Spleen (tissue), 11 donors: Measurements from ENCODE around the gene RGS2. TPM values are rescaled to one million over a fixed set of nuclear protein-coding genes. Genes with fewer than 3 reads are reported as not detected.

Experiments
- DNase-seq: peaks from one replicate; pipeline ENCODE4 v3.0.0-alpha.2; 2020
- H3K27ac ChIP-seq, 8 donors: fragments of 200-600 bp; sonication (generic) in 7 of 8; 1 replicate in 4 of 8; 2 replicates in 4 of 8; pipeline versions ENCODE4 v1.5.0 to v1.8.0; 2016 to 2021; ENCODE audit warnings: inconsistent platforms in 4 of 8, mild to moderate bottlenecking in 4 of 8, moderate library complexity in 1 of 8
- H3K27me3 ChIP-seq, 7 donors: fragments of 200-600 bp; sonication (generic) in 6 of 7; replicated peaks in 1 of 7; 1 replicate in 4 of 7; 2 replicates in 3 of 7; pipeline versions ENCODE4 v1.5.0 to v1.8.0; 2016 to 2021; ENCODE audit warnings: inconsistent platforms in 3 of 7, mild to moderate bottlenecking in 1 of 7
- H3K36me3 ChIP-seq, 6 donors: fragments of 200-600 bp; sonication (generic) in 5 of 6; 1 replicate in 4 of 6; 2 replicates in 2 of 6; pipeline versions ENCODE4 v1.5.0 to v1.8.0; 2016 to 2021; ENCODE audit warnings: inconsistent platforms in 2 of 6
- H3K4me1 ChIP-seq, 6 donors: fragments of 200-600 bp; sonication (generic) in 5 of 6; 1 replicate in 3 of 6; 2 replicates in 3 of 6; pipeline versions ENCODE4 v1.5.0 to v1.8.0; 2016 to 2021; ENCODE audit warnings: inconsistent platforms in 3 of 6
- H3K4me3 ChIP-seq, 8 donors: fragments of 200-600 bp; sonication (generic) in 7 of 8; 1 replicate in 4 of 8; 2 replicates in 4 of 8; pipeline versions ENCODE4 v1.5.0 to v1.8.0; 2016 to 2021; ENCODE audit warnings: inconsistent platforms in 4 of 8, mild to moderate bottlenecking in 4 of 8, moderate library complexity in 2 of 8
- H3K9me3 ChIP-seq, 8 donors: fragments of 200-600 bp; sonication (generic) in 7 of 8; 1 replicate in 4 of 8; 2 replicates in 4 of 8; pipeline versions ENCODE4 v1.5.0 to v1.8.0; 2016 to 2021; ENCODE audit warnings: inconsistent platforms in 4 of 8
- POLR2A ChIP-seq, 3 donors: fragments of 450-650 bp; IDR thresholded peaks; one replicate each; pipeline ENCODE4 v1.5.1; 2017; ENCODE audit warnings: antibody characterized with exemption in 3 of 3, mild to moderate bottlenecking in 1 of 3
- POLR2AphosphoS5 ChIP-seq, 3 donors: sonication (generic); formaldehyde crosslinking; IDR thresholded peaks; one replicate each; pipeline ENCODE4 v1.5.1; 2017; ENCODE audit warnings: antibody characterized with exemption in 3 of 3
- WGBS, 5 donors: extraction: QIAGEN DNeasy Blood & Tissue Kit in 3 of 5; methylation state at CpG; one replicate each; pipeline versions ENCODE4 v1.1.5 to v1.1.7; 2013 to 2018; 5-methylcytosine and 5-hydroxymethylcytosine counted together
- intact Hi-C: fragments of 100-400 bp; cut with DNase I; formaldehyde crosslinking; loops from one replicate; pipeline ENCODE4 v1.15.0; 2023; ENCODE audit warnings: low total_unique reads
- polyA plus RNA-seq, 3 donors: library from polyadenylated mRNA; stranded (reverse); fragments of 200-250 nt; gene quantifications; one replicate each; pipeline ENCODE4 v1.2.1, GENCODE V29; 2013
- total RNA-seq, 7 donors: library from RNA; depleted of rRNA in 3 of 7; stranded (reverse); fragments of >200 nt in 3 of 7; fragmentation: NEBNext Ultra II Directional in 4 of 7; extraction: Animal tissue kit (Norgen Biotek cat#: 25700) in 4 of 7; gene quantifications; one replicate each; pipeline versions ENCODE4 v1.1.0 to v1.2.1, GENCODE V29; 2016 to 2021
- TF ChIP-seq, protein P1 (sequence below), 11 experiments: fragments of 200-600 bp in 7 of 11; fragments of 450-650 bp in 4 of 11; sonication (generic) in 4 of 11; IDR thresholded peaks in 8 of 11; conservative IDR thresholded peaks in 3 of 11; 1 replicate in 7 of 11; 2 replicates in 4 of 11; pipeline versions ENCODE4 v1.4.0 to v1.8.0; 2016 to 2021; ENCODE audit warnings: antibody characterized with exemption in 11 of 11, inconsistent platforms in 4 of 11, mild to moderate bottlenecking in 1 of 11
- donor health status: healthy with polysubstance abuse.
- donor health status: DM: no; HTN: no; CAD: no; lungs with moderate emphysema.
- donor health status: DM: no; HTN: no; CAD: no.
- donor health status: Bipolar disorder and iron deficiency.
- donor health status: healthy.
- donor health status: DM: no; HTN: no; CAD: no.
- donor health status: DM: yes; HTN: yes; CAD: no.

Gene RGS2
- total and polyA plus RNA-seq, 10 donors: 56.9 to 377 (median 171) TPM

DNA sequence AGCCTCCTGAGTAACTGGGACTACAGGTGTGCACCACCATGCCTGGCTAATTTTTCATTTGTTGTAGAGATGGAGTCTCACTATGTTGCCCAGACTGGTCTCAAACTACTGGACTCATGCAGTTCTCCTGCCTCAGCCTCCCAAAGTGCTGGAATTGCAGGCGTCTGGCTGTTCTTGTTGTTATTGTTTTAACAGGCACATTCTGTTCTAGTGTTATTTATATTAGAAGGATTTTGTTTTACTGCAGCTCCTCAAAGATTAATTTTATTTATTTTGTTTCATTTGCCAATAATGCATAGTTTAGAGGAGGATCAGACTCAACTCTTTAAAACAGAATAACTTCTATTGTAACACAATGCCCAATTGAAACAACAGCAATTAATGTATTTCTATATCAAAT, 35.5 kb downstream of the RGS2 start:
- TF ChIP-seq POLR2A (IDR thresholded peaks at IDR 0.05) (no peak), POLR2AphosphoS5 (IDR thresholded peaks at IDR 0.05) (no peak)
- TF ChIP-seq, protein P1, sequence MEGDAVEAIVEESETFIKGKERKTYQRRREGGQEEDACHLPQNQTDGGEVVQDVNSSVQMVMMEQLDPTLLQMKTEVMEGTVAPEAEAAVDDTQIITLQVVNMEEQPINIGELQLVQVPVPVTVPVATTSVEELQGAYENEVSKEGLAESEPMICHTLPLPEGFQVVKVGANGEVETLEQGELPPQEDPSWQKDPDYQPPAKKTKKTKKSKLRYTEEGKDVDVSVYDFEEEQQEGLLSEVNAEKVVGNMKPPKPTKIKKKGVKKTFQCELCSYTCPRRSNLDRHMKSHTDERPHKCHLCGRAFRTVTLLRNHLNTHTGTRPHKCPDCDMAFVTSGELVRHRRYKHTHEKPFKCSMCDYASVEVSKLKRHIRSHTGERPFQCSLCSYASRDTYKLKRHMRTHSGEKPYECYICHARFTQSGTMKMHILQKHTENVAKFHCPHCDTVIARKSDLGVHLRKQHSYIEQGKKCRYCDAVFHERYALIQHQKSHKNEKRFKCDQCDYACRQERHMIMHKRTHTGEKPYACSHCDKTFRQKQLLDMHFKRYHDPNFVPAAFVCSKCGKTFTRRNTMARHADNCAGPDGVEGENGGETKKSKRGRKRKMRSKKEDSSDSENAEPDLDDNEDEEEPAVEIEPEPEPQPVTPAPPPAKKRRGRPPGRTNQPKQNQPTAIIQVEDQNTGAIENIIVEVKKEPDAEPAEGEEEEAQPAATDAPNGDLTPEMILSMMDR (IDR thresholded peaks at IDR 0.05 in 8 of 11, conservative IDR thresholded peaks at IDR 0.05 in 3 of 11): no peak
- Histone ChIP-seq H3K4me3 (no peak overlapping the region), H3K9me3 (no peaks in the 10 kb centered on the region), H3K36me3 (no peaks in the 10 kb centered on the region), H3K4me1 (peaks cover 0 to 4% (median 0%) of the 10 kb centered on the region in 6 donors), H3K27me3 (no peaks in the 10 kb centered on the region), H3K27ac (no peak overlapping the region)
- 94 to 97% (median 95%) methylated on average over 1 of the region's 1 CpG for WGBS, 5 donors
- intact Hi-C loops: no loop called here
- no peak for DNase-seq

DNA sequence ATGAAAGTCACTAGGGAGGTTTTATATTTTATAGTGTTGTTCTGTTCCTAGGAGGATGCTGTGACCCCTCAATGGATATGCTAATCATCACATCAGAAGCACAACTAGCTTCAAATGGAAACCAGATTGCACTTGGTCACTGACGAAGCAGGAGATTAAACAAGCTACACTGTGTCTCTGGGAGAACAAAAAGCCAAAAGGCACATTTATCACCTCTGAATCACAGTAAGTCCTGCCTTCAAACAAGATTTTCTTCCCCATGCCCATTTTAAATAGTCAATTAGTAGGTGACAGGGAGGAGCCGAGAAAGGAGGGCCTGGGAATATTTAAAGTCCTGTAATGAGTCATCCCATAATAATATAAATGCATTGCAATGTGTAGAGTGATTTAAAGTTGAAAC, 38.1 kb downstream of the RGS2 start:
- no peak for DNase-seq
- intact Hi-C loops: no loop called here
- Histone ChIP-seq H3K9me3 (no peaks in the 10 kb centered on the region), H3K4me3 (no peak overlapping the region), H3K27ac (no peak overlapping the region), H3K27me3 (no peaks in the 10 kb centered on the region), H3K36me3 (no peaks in the 10 kb centered on the region), H3K4me1 (peaks cover 0 to 4% (median 0%) of the 10 kb centered on the region in 6 donors)
- no peak for TF ChIP-seq POLR2A (IDR thresholded peaks at IDR 0.05)
- TF ChIP-seq, protein P1 (IDR thresholded peaks at IDR 0.05 in 8 of 11, conservative IDR thresholded peaks at IDR 0.05 in 3 of 11): no peak
- TF ChIP-seq POLR2AphosphoS5 (IDR thresholded peaks at IDR 0.05): no peak
- WGBS, 5 donors: 86 to 97% (median 89%) methylated on average over 2 of the region's 2 CpGs

DNA sequence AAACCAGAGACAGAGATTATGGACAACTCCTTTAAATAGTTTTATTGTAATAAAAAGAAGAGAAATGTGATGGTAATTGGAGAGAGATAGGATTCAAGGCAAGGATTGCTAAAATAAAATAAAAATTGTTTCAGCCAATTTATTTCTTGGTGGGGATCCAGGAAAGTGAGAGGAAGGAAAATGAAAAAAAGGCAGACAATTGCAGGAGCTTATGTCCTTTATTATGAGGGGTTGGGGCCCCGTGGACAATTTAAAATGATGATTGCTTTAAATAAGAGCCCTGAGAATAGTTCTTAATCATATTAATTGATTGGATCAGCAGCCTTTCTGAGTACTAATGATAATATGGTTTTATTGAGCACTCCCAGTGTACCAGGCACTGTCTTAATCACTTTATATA, 40.2 kb downstream of the RGS2 start:
- H3K36me3 ChIP-seq: no peaks in the 10 kb centered on the region
- no peak for DNase-seq
- H3K4me1 ChIP-seq: peaks cover 0 to 4% (median 0%) of the 10 kb centered on the region in 6 donors
- 24 to 69% (median 41%) methylated on average over 1 of the region's 1 CpG for WGBS, 5 donors
- H3K4me3 ChIP-seq: no peak overlapping the region
- H3K9me3 ChIP-seq: no peaks in the 10 kb centered on the region
- H3K27ac ChIP-seq: no peak overlapping the region
- H3K27me3 ChIP-seq: no peaks in the 10 kb centered on the region
- no peak for TF ChIP-seq POLR2AphosphoS5 (IDR thresholded peaks at IDR 0.05)
- no peak for TF ChIP-seq POLR2A (IDR thresholded peaks at IDR 0.05)
- intact Hi-C loops: no loop called here

DNA sequence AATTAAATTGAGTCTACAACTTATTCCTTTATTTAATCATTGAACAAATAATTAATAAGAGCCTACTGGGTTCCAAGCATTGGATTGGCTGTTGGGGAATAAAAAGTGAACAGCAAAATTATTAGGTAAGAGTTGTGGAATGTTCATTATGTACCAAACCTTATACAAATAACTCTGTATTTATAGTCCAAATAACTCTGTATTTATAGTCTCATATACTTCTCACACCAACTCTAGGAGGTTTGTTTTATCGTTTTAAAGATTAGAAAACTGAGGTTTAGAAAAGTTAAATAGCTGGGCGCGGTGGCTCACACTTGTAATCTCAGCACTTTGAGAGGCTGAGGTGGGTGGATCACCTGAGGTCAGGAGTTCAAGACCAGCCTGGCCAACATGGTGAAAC, 40.6 kb downstream of the RGS2 start:
- no peaks in the 10 kb centered on the region for H3K9me3 ChIP-seq
- no peak for DNase-seq
- H3K27ac ChIP-seq: no peak overlapping the region
- H3K27me3 ChIP-seq: no peaks in the 10 kb centered on the region
- WGBS, 5 donors: 77 to 95% (median 93%) methylated on average over 3 of the region's 3 CpGs
- intact Hi-C loops: no loop called here
- peaks cover 0 to 4% (median 0%) of the 10 kb centered on the region in 6 donors for H3K4me1 ChIP-seq
- H3K36me3 ChIP-seq: no peaks in the 10 kb centered on the region
- H3K4me3 ChIP-seq: no peak overlapping the region
- TF ChIP-seq, protein P1 (IDR thresholded peaks at IDR 0.05 in 8 of 11, conservative IDR thresholded peaks at IDR 0.05 in 3 of 11): no peak
- TF ChIP-seq POLR2A (IDR thresholded peaks at IDR 0.05) (no peak), POLR2AphosphoS5 (IDR thresholded peaks at IDR 0.05) (no peak)
